ENCODE results near the gene MLN.

DNA sequence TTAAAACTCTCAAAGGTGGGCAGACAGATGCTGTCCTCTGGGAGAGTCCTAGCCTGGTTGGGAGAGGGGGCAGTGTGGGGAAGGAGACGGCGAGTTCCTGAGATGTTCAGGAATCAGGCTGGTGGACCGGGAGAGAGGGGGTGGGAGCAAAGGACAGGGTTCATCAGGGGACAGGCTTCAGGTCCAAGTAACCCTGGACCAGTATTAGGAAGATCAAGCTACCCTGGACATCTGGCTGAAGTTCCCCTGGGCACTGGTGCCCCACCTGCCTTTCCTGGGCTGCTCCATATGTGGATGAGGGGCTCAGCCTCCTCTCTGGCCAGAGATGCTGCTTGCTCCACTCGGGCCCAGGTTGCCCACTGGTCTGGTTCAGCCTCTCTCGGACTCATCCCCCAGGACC lies 56.0 kb downstream of the MLN start:
- TF ChIP-seq, protein P1, sequence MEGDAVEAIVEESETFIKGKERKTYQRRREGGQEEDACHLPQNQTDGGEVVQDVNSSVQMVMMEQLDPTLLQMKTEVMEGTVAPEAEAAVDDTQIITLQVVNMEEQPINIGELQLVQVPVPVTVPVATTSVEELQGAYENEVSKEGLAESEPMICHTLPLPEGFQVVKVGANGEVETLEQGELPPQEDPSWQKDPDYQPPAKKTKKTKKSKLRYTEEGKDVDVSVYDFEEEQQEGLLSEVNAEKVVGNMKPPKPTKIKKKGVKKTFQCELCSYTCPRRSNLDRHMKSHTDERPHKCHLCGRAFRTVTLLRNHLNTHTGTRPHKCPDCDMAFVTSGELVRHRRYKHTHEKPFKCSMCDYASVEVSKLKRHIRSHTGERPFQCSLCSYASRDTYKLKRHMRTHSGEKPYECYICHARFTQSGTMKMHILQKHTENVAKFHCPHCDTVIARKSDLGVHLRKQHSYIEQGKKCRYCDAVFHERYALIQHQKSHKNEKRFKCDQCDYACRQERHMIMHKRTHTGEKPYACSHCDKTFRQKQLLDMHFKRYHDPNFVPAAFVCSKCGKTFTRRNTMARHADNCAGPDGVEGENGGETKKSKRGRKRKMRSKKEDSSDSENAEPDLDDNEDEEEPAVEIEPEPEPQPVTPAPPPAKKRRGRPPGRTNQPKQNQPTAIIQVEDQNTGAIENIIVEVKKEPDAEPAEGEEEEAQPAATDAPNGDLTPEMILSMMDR (IDR thresholded peaks at IDR 0.05 in 2 of 3, conservative IDR thresholded peaks at IDR 0.05 in 1 of 3; ENCODE audit: borderline replicate concordance in 1 of 3, insufficient read depth in 1 of 3, low read depth in 2 of 3, low read length in 2 of 3) = no peak
- TF ChIP-seq POLR2AphosphoS5 (IDR thresholded peaks at IDR 0.05; ENCODE audit: low read depth, low read length) (no peak), POLR2A (IDR thresholded peaks at IDR 0.05; ENCODE audit: borderline replicate concordance, extremely low read depth, insufficient read depth, insufficient read length) (no peak)
